GM19324 (cell line): ENCODE results near the gene TCFL5.

ENCODE experiments used
- ATAC-seq: cut with Tn5 transposase; IDR thresholded peaks from one replicate; pipeline ENCODE4 v1.9.1; 2021; ENCODE audit warnings: mild to moderate bottlenecking, moderate library complexity; ENCODE audit not compliant: unreplicated experiment, low FRiP score

TCFL5 gene

GRCh38 chr20:62897666-62898065 is 36.0 kb upstream of the TCFL5 start:
- ATAC-seq, result no peak

- ATAC-seq, result no peak
Measured at GRCh38 chr20:62896526-62896925, 34.9 kb upstream of the TCFL5 start.

GRCh38 chr20:62895539-62895938 is 33.9 kb upstream of the TCFL5 start:
- ATAC-seq, result no peak

GRCh38 chr20:62894261-62894660 is 32.6 kb upstream of the TCFL5 start:
- ATAC-seq, result no peak

GRCh38 chr20:62893700-62894099 is 32.1 kb upstream of the TCFL5 start:
- ATAC-seq, result no peak

GRCh38 chr20:62892348-62893304 is 31.0 kb upstream of the TCFL5 start:
- no peak for ATAC-seq

GRCh38 chr20:62891111-62891510 is 29.5 kb upstream of the TCFL5 start:
- no peak for ATAC-seq

GRCh38 chr20:62890444-62890843 is 28.8 kb upstream of the TCFL5 start:
- ATAC-seq, result no peak

GRCh38 chr20:62889871-62890270 is 28.2 kb upstream of the TCFL5 start:
- no peak for ATAC-seq

- ATAC-seq, result no peak
Measured at GRCh38 chr20:62889411-62889810, 27.8 kb upstream of the TCFL5 start.

- no peak for ATAC-seq
Measured at GRCh38 chr20:62888910-62889309, 27.3 kb upstream of the TCFL5 start.

GRCh38 chr20:62888406-62888805 is 26.8 kb upstream of the TCFL5 start:
- no peak for ATAC-seq

- ATAC-seq, result no peak
Measured at GRCh38 chr20:62887860-62888239, 26.2 kb upstream of the TCFL5 start.

- ATAC-seq, result no peak
Measured at GRCh38 chr20:62887152-62887859, 25.7 kb upstream of the TCFL5 start.

- ATAC-seq, result no peak
Measured at GRCh38 chr20:62886709-62887058, 25.1 kb upstream of the TCFL5 start.

- no peak for ATAC-seq
Measured at GRCh38 chr20:62885896-62886708, 24.5 kb upstream of the TCFL5 start.

GRCh38 chr20:62885046-62885895 is 23.6 kb upstream of the TCFL5 start:
- no peak for ATAC-seq

GRCh38 chr20:62884556-62884955 is 22.9 kb upstream of the TCFL5 start:
- ATAC-seq, result no peak

- no peak for ATAC-seq
Measured at GRCh38 chr20:62882426-62882825, 20.8 kb upstream of the TCFL5 start.
